HuH-7 (cell line): Measurements from ENCODE around the gene RSBN1L.
"Not testable (repeated sequence)": the region's sequence is repeated elsewhere in the genome, so short reads cannot be mapped to it uniquely, and the experiment has no call there.

Source experiments
- DNase-seq: peaks from one replicate; pipeline ENCODE4 v3.0.0; 2011; ENCODE audit warnings: low spot score

The RSBN1L gene

GRCh38 chr7:77770316-77770715 is 74.1 kb downstream of the RSBN1L start:
- no peak for DNase-seq

GRCh38 chr7:77771901-77772300 is 75.6 kb downstream of the RSBN1L start:
- no peak for DNase-seq

- no peak for DNase-seq
Observed at GRCh38 chr7:77778535-77778934, 82.3 kb downstream of the RSBN1L start.

- DNase-seq, result no peak
Observed at GRCh38 chr7:77782383-77782782, 86.1 kb downstream of the RSBN1L start.

- DNase-seq, result no peak
Observed at GRCh38 chr7:77783111-77783510, 86.9 kb downstream of the RSBN1L start.

GRCh38 chr7:77783545-77783944 is 87.3 kb downstream of the RSBN1L start:
- DNase-seq, result no peak

- DNase-seq, result not testable (repeated sequence)
Observed at GRCh38 chr7:77784426-77784825, 88.2 kb downstream of the RSBN1L start.

- no peak for DNase-seq
Observed at GRCh38 chr7:77786018-77786417, 89.8 kb downstream of the RSBN1L start.

GRCh38 chr7:77786741-77787140 is 90.5 kb downstream of the RSBN1L start:
- no peak for DNase-seq

- DNase-seq, result no peak
Observed at GRCh38 chr7:77788327-77788902, 92.2 kb downstream of the RSBN1L start.

GRCh38 chr7:77791336-77791735 is 95.1 kb downstream of the RSBN1L start:
- no peak for DNase-seq

- DNase-seq, result no peak
Observed at GRCh38 chr7:77791956-77792355, 95.7 kb downstream of the RSBN1L start.

- DNase-seq, result no peak
Observed at GRCh38 chr7:77794000-77794399, 97.7 kb downstream of the RSBN1L start.

GRCh38 chr7:77796109-77796508 is 99.8 kb downstream of the RSBN1L start:
- no peak for DNase-seq

- no peak for DNase-seq
Observed at GRCh38 chr7:77796960-77797359, 100.7 kb downstream of the RSBN1L start.

- no peak for DNase-seq
Observed at GRCh38 chr7:77797734-77798393, 101.6 kb downstream of the RSBN1L start.

GRCh38 chr7:77798394-77799077 is 102.3 kb downstream of the RSBN1L start, which contains the start of the genes PHTF2 and TMEM60:
Gene PHTF2 (plus strand): TSS chr7:77798773.
Gene TMEM60 (minus strand): TSS chr7:77798434. CDS start chr7:77794373, 4,061 bp downstream.
- DNase-seq, result peak; percentile 71

- peak; percentile 5 for DNase-seq
Observed at GRCh38 chr7:77799078-77799964, 103.1 kb downstream of the RSBN1L start.

GRCh38 chr7:77800158-77800557 is 103.9 kb downstream of the RSBN1L start:
- DNase-seq, result no peak

- DNase-seq, result no peak
Observed at GRCh38 chr7:77800730-77801129, 104.5 kb downstream of the RSBN1L start.

GRCh38 chr7:77802557-77803405 is 106.5 kb downstream of the RSBN1L start:
- no peak for DNase-seq
